ENCODE results near the gene ODF4.

Gene ODF4

GRCh38 chr17:8312726-8313600, 26.7 kb upstream of the ODF4 start:
- H3K4me3 ChIP-seq (ENCODE audit: low read depth in 1 of 2, low read length in 2 of 2), result no peak overlapping the region
- no peaks in the 10 kb centered on the region for H3K36me3 ChIP-seq (ENCODE audit: insufficient read depth, low read length)
- H3K9ac ChIP-seq (ENCODE audit: low read length), result no peak overlapping the region
- no peaks in the 10 kb centered on the region for H3K4me1 ChIP-seq (ENCODE audit: insufficient read depth, low read length)
- no peak overlapping the region for H3K27ac ChIP-seq (ENCODE audit: low read depth, low read length)
- H3K9me3 ChIP-seq (ENCODE audit: low read length), result no peaks in the 10 kb centered on the region
- H3K27me3 ChIP-seq (ENCODE audit: control insufficient read depth in 1 of 2, insufficient read depth in 2 of 2, low read length in 2 of 2), result peaks cover 18 to 49% of the 10 kb centered on the region in 2 donors

GRCh38 chr17:8314797-8315763, 24.6 kb upstream of the ODF4 start:
- peaks cover 18 to 49% of the 10 kb centered on the region in 2 donors for H3K27me3 ChIP-seq (ENCODE audit: control insufficient read depth in 1 of 2, insufficient read depth in 2 of 2, low read length in 2 of 2)
- H3K9me3 ChIP-seq (ENCODE audit: low read length), result no peaks in the 10 kb centered on the region
- H3K27ac ChIP-seq (ENCODE audit: low read depth, low read length), result no peak overlapping the region
- H3K4me3 ChIP-seq (ENCODE audit: low read depth in 1 of 2, low read length in 2 of 2), result no peak overlapping the region
- no peak overlapping the region for H3K9ac ChIP-seq (ENCODE audit: low read length)
- no peaks in the 10 kb centered on the region for H3K4me1 ChIP-seq (ENCODE audit: insufficient read depth, low read length)
- H3K36me3 ChIP-seq (ENCODE audit: insufficient read depth, low read length), result no peaks in the 10 kb centered on the region

- H3K9me3 ChIP-seq (ENCODE audit: low read length), result no peaks in the 10 kb centered on the region
- no peaks in the 10 kb centered on the region for H3K36me3 ChIP-seq (ENCODE audit: insufficient read depth, low read length)
- H3K4me3 ChIP-seq (ENCODE audit: low read depth in 1 of 2, low read length in 2 of 2), result no peak overlapping the region
- H3K9ac ChIP-seq (ENCODE audit: low read length), result no peak overlapping the region
- no peak overlapping the region for H3K27ac ChIP-seq (ENCODE audit: low read depth, low read length)
- H3K4me1 ChIP-seq (ENCODE audit: insufficient read depth, low read length), result no peaks in the 10 kb centered on the region
- H3K27me3 ChIP-seq (ENCODE audit: control insufficient read depth in 1 of 2, insufficient read depth in 2 of 2, low read length in 2 of 2), result peaks cover 18 to 49% of the 10 kb centered on the region in 2 donors
These were observed 23.8 kb upstream of the ODF4 start for GRCh38 chr17:8315764-8316217.

GRCh38 chr17:8318010-8318935, 21.4 kb upstream of the ODF4 start:
- H3K36me3 ChIP-seq (ENCODE audit: insufficient read depth, low read length), result no peaks in the 10 kb centered on the region
- no peak overlapping the region for H3K4me3 ChIP-seq (ENCODE audit: low read depth in 1 of 2, low read length in 2 of 2)
- H3K4me1 ChIP-seq (ENCODE audit: insufficient read depth, low read length), result no peaks in the 10 kb centered on the region
- H3K9me3 ChIP-seq (ENCODE audit: low read length), result no peaks in the 10 kb centered on the region
- peaks cover 18 to 31% of the 10 kb centered on the region in 2 donors for H3K27me3 ChIP-seq (ENCODE audit: control insufficient read depth in 1 of 2, insufficient read depth in 2 of 2, low read length in 2 of 2)
- H3K27ac ChIP-seq (ENCODE audit: low read depth, low read length), result no peak overlapping the region
- no peak overlapping the region for H3K9ac ChIP-seq (ENCODE audit: low read length)

- H3K9me3 ChIP-seq (ENCODE audit: low read length), result no peaks in the 10 kb centered on the region
- no peaks in the 10 kb centered on the region for H3K4me1 ChIP-seq (ENCODE audit: insufficient read depth, low read length)
- H3K4me3 ChIP-seq (ENCODE audit: low read depth in 1 of 2, low read length in 2 of 2), result no peak overlapping the region
- H3K27me3 ChIP-seq (ENCODE audit: control insufficient read depth in 1 of 2, insufficient read depth in 2 of 2, low read length in 2 of 2), result peaks cover 6 to 30% of the 10 kb centered on the region in 2 donors
- H3K27ac ChIP-seq (ENCODE audit: low read depth, low read length), result no peak overlapping the region
- no peaks in the 10 kb centered on the region for H3K36me3 ChIP-seq (ENCODE audit: insufficient read depth, low read length)
- no peak overlapping the region for H3K9ac ChIP-seq (ENCODE audit: low read length)
These were observed 19.4 kb upstream of the ODF4 start for GRCh38 chr17:8320262-8320661.

GRCh38 chr17:8320990-8321389, 18.6 kb upstream of the ODF4 start:
- no peaks in the 10 kb centered on the region for H3K9me3 ChIP-seq (ENCODE audit: low read length)
- no peaks in the 10 kb centered on the region for H3K4me1 ChIP-seq (ENCODE audit: insufficient read depth, low read length)
- H3K4me3 ChIP-seq (ENCODE audit: low read depth in 1 of 2, low read length in 2 of 2), result no peak overlapping the region
- H3K27me3 ChIP-seq (ENCODE audit: control insufficient read depth in 1 of 2, insufficient read depth in 2 of 2, low read length in 2 of 2), result peaks cover 0 to 26% of the 10 kb centered on the region in 2 donors
- H3K27ac ChIP-seq (ENCODE audit: low read depth, low read length), result no peak overlapping the region
- H3K9ac ChIP-seq (ENCODE audit: low read length), result no peak overlapping the region
- H3K36me3 ChIP-seq (ENCODE audit: insufficient read depth, low read length), result no peaks in the 10 kb centered on the region

- H3K27me3 ChIP-seq (ENCODE audit: control insufficient read depth in 1 of 2, insufficient read depth in 2 of 2, low read length in 2 of 2), result peaks cover 0 to 26% of the 10 kb centered on the region in 2 donors
- H3K36me3 ChIP-seq (ENCODE audit: insufficient read depth, low read length), result no peaks in the 10 kb centered on the region
- no peaks in the 10 kb centered on the region for H3K4me1 ChIP-seq (ENCODE audit: insufficient read depth, low read length)
- no peak overlapping the region for H3K4me3 ChIP-seq (ENCODE audit: low read depth in 1 of 2, low read length in 2 of 2)
- no peaks in the 10 kb centered on the region for H3K9me3 ChIP-seq (ENCODE audit: low read length)
- H3K27ac ChIP-seq (ENCODE audit: low read depth, low read length), result no peak overlapping the region
- no peak overlapping the region for H3K9ac ChIP-seq (ENCODE audit: low read length)
These were observed 17.6 kb upstream of the ODF4 start for GRCh38 chr17:8322061-8322460.

GRCh38 chr17:8324132-8324531, 15.5 kb upstream of the ODF4 start:
- Histone ChIP-seq H3K27ac (ENCODE audit: low read depth, low read length) (no peak overlapping the region), H3K9me3 (ENCODE audit: low read length) (no peaks in the 10 kb centered on the region), H3K4me1 (ENCODE audit: insufficient read depth, low read length) (no peaks in the 10 kb centered on the region), H3K9ac (ENCODE audit: low read length) (no peak overlapping the region), H3K27me3 (ENCODE audit: control insufficient read depth in 1 of 2, insufficient read depth in 2 of 2, low read length in 2 of 2) (peaks cover 0 to 30% of the 10 kb centered on the region in 2 donors), H3K36me3 (ENCODE audit: insufficient read depth, low read length) (no peaks in the 10 kb centered on the region), H3K4me3 (ENCODE audit: low read depth in 1 of 2, low read length in 2 of 2) (no peak overlapping the region)

GRCh38 chr17:8324923-8325322, 14.7 kb upstream of the ODF4 start:
- Histone ChIP-seq H3K4me1 (ENCODE audit: insufficient read depth, low read length) (no peaks in the 10 kb centered on the region), H3K27ac (ENCODE audit: low read depth, low read length) (no peak overlapping the region), H3K27me3 (ENCODE audit: control insufficient read depth in 1 of 2, insufficient read depth in 2 of 2, low read length in 2 of 2) (peaks cover 0 to 30% of the 10 kb centered on the region in 2 donors), H3K36me3 (ENCODE audit: insufficient read depth, low read length) (no peaks in the 10 kb centered on the region), H3K9me3 (ENCODE audit: low read length) (no peaks in the 10 kb centered on the region), H3K4me3 (ENCODE audit: low read depth in 1 of 2, low read length in 2 of 2) (no peak overlapping the region), H3K9ac (ENCODE audit: low read length) (no peak overlapping the region)

GRCh38 chr17:8326511-8327302, 12.9 kb upstream of the ODF4 start:
- peaks cover 0 to 30% of the 10 kb centered on the region in 2 donors for H3K27me3 ChIP-seq (ENCODE audit: control insufficient read depth in 1 of 2, insufficient read depth in 2 of 2, low read length in 2 of 2)
- peak overlapping the region; percentile 20 for H3K9ac ChIP-seq (ENCODE audit: low read length)

More at GRCh38 chr17:8326511-8327302, 12.9 kb upstream of the ODF4 start:
- Histone ChIP-seq H3K9me3 (ENCODE audit: low read length) (no peaks in the 10 kb centered on the region), H3K4me1 (ENCODE audit: insufficient read depth, low read length) (no peaks in the 10 kb centered on the region), H3K4me3 (ENCODE audit: low read depth in 1 of 2, low read length in 2 of 2) (peak overlapping the region; percentile 42 to 58), H3K36me3 (ENCODE audit: insufficient read depth, low read length) (no peaks in the 10 kb centered on the region), H3K27ac (ENCODE audit: low read depth, low read length) (no peak overlapping the region)

All from muscle layer of colon (tissue), 2 donors.